Thoracic aorta (tissue), 2 donors: Measurements from ENCODE around the gene UBE2F. TPM values are rescaled to one million over a fixed set of nuclear protein-coding genes. Genes with fewer than 3 reads are reported as not detected.

Source experiments
- ATAC-seq: fragments of 150-250 bp; one replicate; pipeline ENCODE4 v1.8.0; 2017; ENCODE audit warnings: low read depth; ENCODE audit not compliant: insufficient number of reproducible peaks, low FRiP score
- DNase-seq: peaks from one replicate; pipeline ENCODE4 v3.0.0-alpha.2; 2020; ENCODE audit warnings: low spot score
- H3K27ac ChIP-seq, 2 donors: fragments of 200-600 bp; sonication (generic); 1 replicate in 1 of 2; 2 replicates in 1 of 2; pipeline ENCODE4 v1.5.1; 2016; ENCODE audit warnings: mild to moderate bottlenecking in 2 of 2, moderate library complexity in 2 of 2
- H3K27me3 ChIP-seq: fragments of 200-600 bp; sonication (generic); replicated peaks from 2 replicates; pipeline ENCODE4 v1.6.0; 2016; ENCODE audit warnings: mild to moderate bottlenecking; ENCODE audit not compliant: insufficient read depth
- H3K36me3 ChIP-seq: fragments of 200-600 bp; sonication (generic); one replicate; pipeline ENCODE4 v1.5.1; 2016
- H3K4me1 ChIP-seq, 2 donors: fragments of 200-600 bp; sonication (generic); 1 replicate in 1 of 2; 2 replicates in 1 of 2; pipeline versions ENCODE4 v1.5.1 to v1.6.0; 2016; ENCODE audit warnings: low read depth in 2 of 2, mild to moderate bottlenecking in 1 of 2; ENCODE audit not compliant: control insufficient read depth in 1 of 2
- H3K4me3 ChIP-seq: fragments of 200-600 bp; sonication (generic); 2 replicates; pipeline ENCODE4 v1.5.1; 2016; ENCODE audit warnings: mild to moderate bottlenecking
- H3K9me3 ChIP-seq: fragments of 200-600 bp; sonication (generic); 2 replicates; pipeline ENCODE4 v1.5.1; 2016
- CTCF ChIP-seq: fragments of 200-600 bp; sonication (generic); IDR thresholded peaks from one replicate; pipeline ENCODE4 v1.5.1; 2019; ENCODE audit warnings: antibody characterized with exemption
- total RNA-seq, 2 donors: library from RNA; depleted of rRNA; stranded (reverse); fragments of >200 nt; gene quantifications; one replicate each; pipeline versions ENCODE4 v1.1.0 to v1.2.3, GENCODE V29; 2016

The UBE2F gene
- total RNA-seq, 2 donors from 2014 or later = 51.9 to 69.3 TPM

- H3K27me3 ChIP-seq = no peaks in the 10 kb centered on the region
- no peaks in the 10 kb centered on the region for H3K9me3 ChIP-seq
- H3K36me3 ChIP-seq = peaks cover 19% of the 10 kb centered on the region
- ATAC-seq (no peak), DNase-seq (no peak)
- TF ChIP-seq CTCF = no peak
- no peaks in the 10 kb centered on the region for H3K4me1 ChIP-seq
- H3K27ac ChIP-seq = no peak overlapping the region
- no peak overlapping the region for H3K4me3 ChIP-seq
Observed at GRCh38 chr2:238082151-238082550, 115.3 kb downstream of the UBE2F start.

GRCh38 chr2:238082827-238083226, 116.0 kb downstream of the UBE2F start:
- ATAC-seq (no peak), DNase-seq (no peak)
- H3K4me1 ChIP-seq = no peaks in the 10 kb centered on the region
- no peak for TF ChIP-seq CTCF
- no peaks in the 10 kb centered on the region for H3K9me3 ChIP-seq
- H3K27ac ChIP-seq = no peak overlapping the region
- peaks cover 19% of the 10 kb centered on the region for H3K36me3 ChIP-seq
- H3K4me3 ChIP-seq = no peak overlapping the region
- H3K27me3 ChIP-seq = no peaks in the 10 kb centered on the region

GRCh38 chr2:238083919-238084318, 117.1 kb downstream of the UBE2F start:
- no peak overlapping the region for H3K27ac ChIP-seq
- no peaks in the 10 kb centered on the region for H3K9me3 ChIP-seq
- H3K27me3 ChIP-seq = no peaks in the 10 kb centered on the region
- ATAC-seq (no peak), DNase-seq (no peak)
- no peaks in the 10 kb centered on the region for H3K4me1 ChIP-seq
- no peak overlapping the region for H3K4me3 ChIP-seq
- H3K36me3 ChIP-seq = peaks cover 19% of the 10 kb centered on the region
- no peak for TF ChIP-seq CTCF

GRCh38 chr2:238084761-238085160, 117.9 kb downstream of the UBE2F start:
- Histone ChIP-seq H3K4me3 (no peak overlapping the region), H3K27ac (no peak overlapping the region), H3K27me3 (no peaks in the 10 kb centered on the region), H3K4me1 (no peaks in the 10 kb centered on the region), H3K9me3 (no peaks in the 10 kb centered on the region), H3K36me3 (peaks cover 19% of the 10 kb centered on the region)
- ATAC-seq (no peak), DNase-seq (no peak)
- no peak for TF ChIP-seq CTCF

GRCh38 chr2:238085899-238086298, 119.1 kb downstream of the UBE2F start:
- no peak for TF ChIP-seq CTCF
- Histone ChIP-seq H3K27ac (no peak overlapping the region), H3K9me3 (no peaks in the 10 kb centered on the region), H3K36me3 (peaks cover 19% of the 10 kb centered on the region), H3K4me1 (no peaks in the 10 kb centered on the region), H3K27me3 (no peaks in the 10 kb centered on the region), H3K4me3 (no peak overlapping the region)
- DNase-seq (no peak), ATAC-seq (no peak)
